Adrenal gland (tissue), 5 donors: ENCODE results near the gene DPH1.

Source experiments
- CTCF ChIP-seq, 6 experiments: fragments of 450-650 bp in 4 of 6; fragments of 200-600 bp in 2 of 6; sonication (generic) in 1 of 6; IDR thresholded peaks; 1 replicate in 5 of 6; 2 replicates in 1 of 6; pipeline versions ENCODE4 v1.5.1 to v1.8.0; 2016 to 2021; ENCODE audit warnings: antibody characterized with exemption in 6 of 6, mild to moderate bottlenecking in 2 of 6, moderate library complexity in 1 of 6
- POLR2A ChIP-seq, 2 donors: fragments of 450-650 bp; IDR thresholded peaks; one replicate each; pipeline ENCODE4 v1.6.1; 2017; ENCODE audit warnings: antibody characterized with exemption in 2 of 2, mild to moderate bottlenecking in 2 of 2, moderate library complexity in 1 of 2
- donor health status: DM: no; HTN: no; CAD: no.

GRCh38 chr17:2040942-2041560 lies 11.1 kb downstream of the DPH1 start:
- TF ChIP-seq CTCF (IDR thresholded peaks at IDR 0.05) (no peak), POLR2A (IDR thresholded peaks at IDR 0.05) (no peak)
